H1 (cell line): ENCODE measurements around the gene NCAPD3. TPM values are rescaled to one million over a fixed set of nuclear protein-coding genes. Genes with fewer than 3 reads are reported as not detected.

ENCODE experiments used
- CTCF ChIA-PET: fragments of 300-600 bp; sonication (Branson Sonifier 250); formaldehyde crosslinking; loops from one replicate; lab custom pipeline; 2021; ENCODE audit not compliant: partially characterized antibody; lab: Charles Lee
- POLR2A ChIA-PET: fragments of 300-600 bp; sonication (Branson Sonifier 250); formaldehyde crosslinking; loops from one replicate; lab custom pipeline; 2021; ENCODE audit warnings: inconsistent platforms; ENCODE audit not compliant: partially characterized antibody; lab: Charles Lee
- DNase-seq, 2 experiments: peaks; one replicate each; pipeline versions ENCODE4 v3.0.0 to v3.0.0-alpha.2; 2010 to 2022; ENCODE audit warnings: low spot score in 2 of 2, low read depth in 1 of 2, mixed read lengths in 1 of 2
- FAIRE-seq: peaks from 2 replicates; lab custom pipeline; 2011; peaks lifted over from hg19 to GRCh38; lab: Jason Lieb, UNC
- H2AFZ ChIP-seq: 2 replicates; pipeline ENCODE4 v1.8.1; 2012; ENCODE audit warnings: low read length, inconsistent platforms
- H2AK5ac ChIP-seq: 2 replicates; pipeline ENCODE4 v1.6.1; 2013; ENCODE audit warnings: low read depth, low read length
- H2BK120ac ChIP-seq: replicated peaks from 2 replicates; pipeline ENCODE3; 2013; ENCODE audit warnings: low read depth, low read length, inconsistent platforms
- H2BK12ac ChIP-seq: 2 replicates; pipeline ENCODE4 v1.6.1; 2013; ENCODE audit warnings: low read depth, low read length
- H2BK15ac ChIP-seq: 2 replicates; pipeline ENCODE4 v1.6.1; 2013; ENCODE audit warnings: low read length
- H2BK20ac ChIP-seq: 2 replicates; pipeline ENCODE4 v1.6.1; 2013; ENCODE audit warnings: low read length
- H2BK5ac ChIP-seq: 2 replicates; pipeline ENCODE4 v1.6.1; 2013; ENCODE audit warnings: low read depth, low read length
- H3K14ac ChIP-seq: 2 replicates; pipeline ENCODE4 v1.6.1; 2013; ENCODE audit warnings: inconsistent platforms; ENCODE audit not compliant: insufficient read length
- H3K18ac ChIP-seq: 2 replicates; pipeline ENCODE4 v1.6.1; 2013; ENCODE audit warnings: low read length; ENCODE audit errors: extremely low read depth
- H3K23ac ChIP-seq: 2 replicates; pipeline ENCODE4 v1.6.1; 2013; ENCODE audit warnings: inconsistent platforms; ENCODE audit not compliant: insufficient read length
- H3K23me2 ChIP-seq: 2 replicates; pipeline ENCODE4 v1.6.1; 2013; ENCODE audit warnings: low read depth, low read length
- H3K27ac ChIP-seq: 2 replicates; pipeline ENCODE4 v1.6.1; 2011; ENCODE audit warnings: low read depth, low read length, inconsistent platforms
- H3K27me3 ChIP-seq, 4 experiments: replicated peaks in 1 of 4; 1 replicate in 1 of 4; 2 replicates in 3 of 4; pipeline versions ENCODE4 v1.6.1 to v1.8.1; 2011 to 2013; ENCODE audit warnings: low read length in 3 of 4, mild to moderate bottlenecking in 3 of 4, inconsistent platforms in 2 of 4, mixed read lengths in 2 of 4, moderate library complexity in 1 of 4; ENCODE audit not compliant: control insufficient read depth in 3 of 4, insufficient read depth in 3 of 4; ENCODE audit errors: extremely low read depth in 1 of 4
- H3K36me3 ChIP-seq, 4 experiments: 2 replicates each; pipeline versions ENCODE4 v1.6.1 to v1.8.1; 2011 to 2013; ENCODE audit warnings: mild to moderate bottlenecking in 4 of 4, low read length in 3 of 4, moderate library complexity in 2 of 4, control low read depth in 1 of 4, inconsistent platforms in 1 of 4; ENCODE audit not compliant: insufficient read depth in 4 of 4, control insufficient read depth in 2 of 4
- H3K4ac ChIP-seq: replicated peaks from 2 replicates; pipeline ENCODE3; 2013; ENCODE audit warnings: low read length, low read depth, mixed read lengths, inconsistent platforms; ENCODE audit not compliant: insufficient read length
- H3K4me1 ChIP-seq, 4 experiments: replicated peaks in 1 of 4; 1 replicate in 1 of 4; 2 replicates in 3 of 4; pipeline versions ENCODE4 v1.6.1 to v1.8.1; 2011 to 2013; ENCODE audit warnings: low read length in 3 of 4, inconsistent platforms in 2 of 4, mixed read lengths in 1 of 4; ENCODE audit not compliant: insufficient read depth in 4 of 4, control insufficient read depth in 3 of 4
- H3K4me2 ChIP-seq, 2 experiments: 2 replicates each; pipeline versions ENCODE4 v1.6.1 to v1.8.1; 2011 to 2013; ENCODE audit warnings: low read depth in 2 of 2, low read length in 2 of 2, control low read depth in 1 of 2, inconsistent platforms in 1 of 2, mild to moderate bottlenecking in 1 of 2; ENCODE audit not compliant: insufficient read depth in 1 of 2
- H3K4me3 ChIP-seq, 4 experiments: fragments of 200-600, 300-600 bp in 1 of 4; sonication (generic), shearing (Covaris generic), sonication (Bioruptor Twin) in 1 of 4; 2 replicates each; pipeline versions ENCODE4 v1.5.1 to v1.8.1; 2011 to 2016; ENCODE audit warnings: low read length in 4 of 4, low read depth in 3 of 4, control low read depth in 2 of 4, inconsistent platforms in 2 of 4, mild to moderate bottlenecking in 2 of 4, mixed read lengths in 1 of 4, moderate library complexity in 1 of 4; ENCODE audit not compliant: insufficient read depth in 2 of 4; ENCODE audit errors: extremely low read depth in 1 of 4
- H3K56ac ChIP-seq: replicated peaks from 2 replicates; pipeline ENCODE3; 2013; ENCODE audit warnings: low read depth, mild to moderate bottlenecking, mixed read lengths, low read length, inconsistent platforms; ENCODE audit not compliant: insufficient read length
- H3K79me1 ChIP-seq: 2 replicates; pipeline ENCODE4 v1.6.1; 2013; ENCODE audit warnings: low read depth, low read length, control low read depth
- H3K79me2 ChIP-seq, 2 experiments: 2 replicates each; pipeline versions ENCODE4 v1.6.1 to v1.8.1; 2012 to 2013; ENCODE audit warnings: low read length in 2 of 2, mild to moderate bottlenecking in 2 of 2, inconsistent platforms in 1 of 2; ENCODE audit not compliant: insufficient read depth in 2 of 2, control insufficient read depth in 1 of 2
- H3K9ac ChIP-seq, 4 experiments: replicated peaks in 1 of 4; 1 replicate in 1 of 4; 2 replicates in 3 of 4; pipeline versions ENCODE4 v1.6.1 to v1.8.1; 2011 to 2013; ENCODE audit warnings: low read depth in 3 of 4, low read length in 3 of 4, control low read depth in 2 of 4, mild to moderate bottlenecking in 2 of 4, moderate library complexity in 2 of 4, inconsistent platforms in 1 of 4; ENCODE audit errors: extremely low read depth in 1 of 4
- H3K9me3 ChIP-seq, 2 experiments: 2 replicates each; pipeline versions ENCODE4 v1.6.1 to v1.8.1; 2012 to 2013; ENCODE audit warnings: mild to moderate bottlenecking in 2 of 2, moderate library complexity in 2 of 2, control low read depth in 1 of 2, inconsistent platforms in 1 of 2, low read depth in 1 of 2, low read length in 1 of 2, mixed read lengths in 1 of 2; ENCODE audit not compliant: insufficient read depth in 2 of 2
- H4K20me1 ChIP-seq, 2 experiments: replicated peaks in 1 of 2; 2 replicates each; pipeline versions ENCODE3 to v1.8.1; 2011 to 2013; ENCODE audit warnings: inconsistent platforms in 2 of 2, low read length in 2 of 2, mild to moderate bottlenecking in 1 of 2; ENCODE audit not compliant: insufficient read depth in 2 of 2, control insufficient read depth in 1 of 2
- H4K5ac ChIP-seq: 2 replicates; pipeline ENCODE4 v1.6.1; 2013; ENCODE audit warnings: low read length, low read depth, mixed read lengths, inconsistent platforms; ENCODE audit not compliant: insufficient read length
- H4K8ac ChIP-seq: 2 replicates; pipeline ENCODE4 v1.8.0; 2013; ENCODE audit warnings: mild to moderate bottlenecking, moderate library complexity, low read length, inconsistent platforms; ENCODE audit not compliant: insufficient read depth; ENCODE audit errors: extremely low read depth
- H4K91ac ChIP-seq: replicated peaks from 2 replicates; pipeline ENCODE3; 2013; ENCODE audit warnings: low read length, mixed read lengths, inconsistent platforms; ENCODE audit not compliant: insufficient read length
- ASH2L ChIP-seq: fragments of 200-600, 300-600 bp; sonication (generic); IDR thresholded peaks from one replicate; pipeline ENCODE4 v1.7.1; 2017; ENCODE audit warnings: low read length
- BACH1 ChIP-seq: IDR thresholded peaks from 2 replicates; pipeline ENCODE4 v1.6.1; 2012; ENCODE audit warnings: low read length, improper control_type of control experiment
- BRCA1 ChIP-seq: IDR thresholded peaks from 2 replicates; pipeline ENCODE4 v1.6.1; 2012; ENCODE audit warnings: low read depth, low read length, improper control_type of control experiment
- CREB1 ChIP-seq: IDR thresholded peaks from 2 replicates; pipeline ENCODE4 v1.6.1; 2012; ENCODE audit warnings: inconsistent platforms
- EP300 ChIP-seq, 2 experiments: IDR thresholded peaks; 1 replicate in 1 of 2; 2 replicates in 1 of 2; pipeline ENCODE4 v1.6.1; 2011 to 2012; ENCODE audit warnings: low read depth in 2 of 2, low read length in 2 of 2, mild to moderate bottlenecking in 2 of 2, borderline replicate concordance in 1 of 2, inconsistent platforms in 1 of 2, moderate library complexity in 1 of 2
- GTF2F1 ChIP-seq: IDR thresholded peaks from 2 replicates; pipeline ENCODE4 v1.6.1; 2012; ENCODE audit warnings: low read depth, low read length, improper control_type of control experiment, borderline replicate concordance
- NRF1 ChIP-seq: IDR thresholded peaks from 2 replicates; pipeline ENCODE4 v1.6.1; 2011; ENCODE audit warnings: mild to moderate bottlenecking, low read depth, low read length, improper control_type of control experiment
- RAD21 ChIP-seq, 2 experiments: IDR thresholded peaks in 1 of 2; conservative IDR thresholded peaks in 1 of 2; 2 replicates each; pipeline ENCODE4 v1.6.1; 2011; ENCODE audit warnings: low read depth in 2 of 2, low read length in 2 of 2, improper control_type of control experiment in 1 of 2, inconsistent platforms in 1 of 2, mild to moderate bottlenecking in 1 of 2, moderate library complexity in 1 of 2
- SIN3A ChIP-seq, 2 experiments: IDR thresholded peaks in 1 of 2; conservative IDR thresholded peaks in 1 of 2; 2 replicates each; pipeline ENCODE4 v1.6.1; 2011 to 2012; ENCODE audit warnings: low read length in 2 of 2, improper control_type of control experiment in 1 of 2, low read depth in 1 of 2, mild to moderate bottlenecking in 1 of 2
- SRF ChIP-seq: IDR thresholded peaks from 2 replicates; pipeline ENCODE4 v1.6.1; 2011; ENCODE audit warnings: mild to moderate bottlenecking, low read depth, low read length, moderate library complexity
- TBP ChIP-seq: IDR thresholded peaks from 2 replicates; pipeline ENCODE4 v1.6.1; 2011; ENCODE audit warnings: low read depth, low read length, improper control_type of control experiment
- TCF12 ChIP-seq: IDR thresholded peaks from 2 replicates; pipeline ENCODE4 v1.6.1; 2011; ENCODE audit warnings: low read depth, mild to moderate bottlenecking, low read length
- TEAD4 ChIP-seq: IDR thresholded peaks from 2 replicates; pipeline ENCODE4 v1.6.1; 2012; ENCODE audit warnings: low read depth, low read length, inconsistent platforms, mixed read lengths
- WGBS, 2 experiments: shearing (Covaris generic) in 1 of 2; methylation state at CpG; one replicate each; pipeline versions ENCODE4 v1.1.6 to v1.1.7; 2013 to 2015; ENCODE audit warnings: low lambda C conversion rate in 2 of 2, mixed read lengths in 2 of 2, inconsistent platforms in 1 of 2, low coverage in 1 of 2, missing lambda C conversion rate in 1 of 2; ENCODE audit not compliant: insufficient replicate concordance in 2 of 2, insufficient coverage in 1 of 2, insufficient read length in 1 of 2; ENCODE audit errors: extremely low coverage in 1 of 2, missing lambda C conversion rate in 1 of 2; 5-methylcytosine and 5-hydroxymethylcytosine counted together
- polyA plus RNA-seq, 7 experiments: library from polyadenylated mRNA; depleted of rRNA in 3 of 7; stranded (reverse) in 5 of 7; unstranded in 2 of 7; fragments of >200 nt in 5 of 7; fragments of 200-250 nt in 2 of 7; gene quantifications; 1 replicate in 5 of 7; 2 replicates in 1 of 7; 4 replicates in 1 of 7; pipeline versions ENCODE4 v1.2.1 to v1.2.3, GENCODE V29; 2011 to 2013; ENCODE audit warnings: missing spikeins in 2 of 7, mixed read lengths in 2 of 7
- total RNA-seq: library from RNA; stranded (reverse); fragmentation: NEBNext Ultra II Directional; extraction: Animal tissue kit (Norgen Biotek cat#: 25700); gene quantifications from 2 replicates; pipeline ENCODE4 v1.2.1, GENCODE V29; 2021
- TF ChIP-seq, protein P1 (sequence below): IDR thresholded peaks from 2 replicates; pipeline ENCODE4 v1.6.1; 2011; ENCODE audit warnings: low read depth, mild to moderate bottlenecking, low read length; ENCODE audit not compliant: insufficient read depth

NCAPD3 gene
- total and polyA plus RNA-seq, 2 of the 8 experiments (the other 6 are each of a cell fraction or from before 2014, with no cell fraction given): 26.5 to 55.2 TPM

DNA sequence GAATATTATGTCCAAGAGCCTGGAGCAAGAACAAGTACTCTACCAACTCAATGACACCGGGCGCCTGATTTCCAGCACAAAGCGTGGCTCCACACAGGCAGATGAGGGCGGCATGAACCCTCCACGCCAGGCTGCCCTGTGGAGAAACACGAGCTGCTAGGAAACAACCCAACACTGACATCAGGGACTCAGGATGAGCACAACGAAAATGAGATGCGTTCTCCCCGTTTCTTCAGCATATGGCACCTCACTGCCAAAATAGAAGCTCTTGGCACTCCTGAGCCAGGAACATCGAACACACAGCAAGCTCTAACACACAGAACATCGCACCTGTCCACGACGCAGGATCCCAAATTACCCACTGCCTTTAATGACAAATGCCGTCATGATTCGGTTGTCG lies 68.3 kb downstream of the NCAPD3 start:
- H3K9me3 ChIP-seq: no peaks in the 10 kb centered on the region
- no peak overlapping the region for H3K4me2 ChIP-seq
- WGBS, 2 experiments: 82% methylated on average over 16 of the region's 16 CpGs; no CpG with 5 or more reads in 1 of the 2 experiments
- no peak overlapping the region for H3K9ac ChIP-seq
- no peak overlapping the region for H3K14ac ChIP-seq
- no peak overlapping the region for H2AFZ ChIP-seq
- no peak overlapping the region for H3K27ac ChIP-seq
- no peak overlapping the region for H3K23ac ChIP-seq
- no peak overlapping the region for H2BK12ac ChIP-seq
- ChIA-PET CTCF (no interaction called here), POLR2A (no interaction called here)
- H3K27me3 ChIP-seq: no peaks in the 10 kb centered on the region
- H3K79me1 ChIP-seq: peaks cover 3% of the 10 kb centered on the region; the same call in 1 of the 2 replicates
- DNase-seq (no peak), FAIRE-seq (no peak)
- no peaks in the 10 kb centered on the region for H3K4me1 ChIP-seq
- no peak overlapping the region for H2BK5ac ChIP-seq
- H4K20me1 ChIP-seq: peaks cover 0 to 6% of the 10 kb centered on the region in 2 experiments
- no peak overlapping the region for H2BK20ac ChIP-seq
- H2AK5ac ChIP-seq: no peak overlapping the region
- no peak overlapping the region for H2BK120ac ChIP-seq
- no peak overlapping the region for H3K18ac ChIP-seq
- H3K36me3 ChIP-seq: peaks cover 21 to 90% (median 64%) of the 10 kb centered on the region in 4 experiments
- no peaks in the 10 kb centered on the region for H3K23me2 ChIP-seq
- no peak overlapping the region for H4K91ac ChIP-seq
- H3K56ac ChIP-seq: no peak overlapping the region
- no peak overlapping the region for H4K8ac ChIP-seq
- H3K79me2 ChIP-seq: no peaks in the 10 kb centered on the region
- no peak overlapping the region for H3K4me3 ChIP-seq
- no peak overlapping the region for H4K5ac ChIP-seq
- no peak overlapping the region for H3K4ac ChIP-seq
- H2BK15ac ChIP-seq: no peak overlapping the region
- TF ChIP-seq GTF2F1 (no peak), BRCA1 (no peak), TBP (no peak), TEAD4 (no peak), RAD21 (IDR thresholded peaks at IDR 0.05 in 1 of 2, conservative IDR thresholded peaks at IDR 0.05 in 1 of 2; ENCODE audit: low read depth in 2 of 2, low read length in 2 of 2) (no peak), SRF (no peak), NRF1 (no peak), EP300 (IDR thresholded peaks at IDR 0.05; ENCODE audit: borderline replicate concordance in 1 of 2, low read depth in 2 of 2, low read length in 2 of 2) (no peak), BACH1 (no peak), SIN3A (conservative IDR thresholded peaks at IDR 0.05 in 1 of 2, IDR thresholded peaks at IDR 0.05 in 1 of 2; ENCODE audit: low read depth in 1 of 2, low read length in 2 of 2) (no peak), ASH2L (no peak), CREB1 (no peak), TCF12 (no peak)
- TF ChIP-seq, protein P1, sequence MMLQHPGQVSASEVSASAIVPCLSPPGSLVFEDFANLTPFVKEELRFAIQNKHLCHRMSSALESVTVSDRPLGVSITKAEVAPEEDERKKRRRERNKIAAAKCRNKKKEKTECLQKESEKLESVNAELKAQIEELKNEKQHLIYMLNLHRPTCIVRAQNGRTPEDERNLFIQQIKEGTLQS: no peak
